ENCODE data around the gene VASP. TPM values are rescaled to one million over a fixed set of nuclear protein-coding genes. Genes with fewer than 3 reads are reported as not detected.

VASP gene
- total and polyA plus RNA-seq, 2 of the 4 experiments (the other 2 are of a cell fraction), result 61.1 to 88.8 TPM

DNA sequence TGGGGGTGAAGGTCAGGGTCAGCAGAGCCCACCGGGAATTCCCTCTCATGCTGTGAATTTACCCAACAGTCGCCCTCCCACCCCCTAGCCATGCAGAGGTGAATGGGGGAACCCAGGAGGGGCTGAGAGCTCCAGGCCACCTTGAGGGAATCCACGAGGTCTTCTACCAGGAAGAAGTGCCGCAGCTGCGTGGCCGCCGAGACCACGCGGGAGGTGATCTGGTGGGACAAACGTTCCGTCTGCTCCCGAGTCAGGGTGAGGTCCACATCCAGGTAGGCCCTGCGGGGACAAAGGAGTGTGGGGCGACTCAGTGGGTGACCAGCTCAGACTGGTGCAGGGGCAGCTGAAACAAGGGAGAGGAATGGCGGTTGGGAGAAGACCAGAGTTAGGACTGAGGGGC, 18.6 kb upstream of the VASP start:
- Histone ChIP-seq H2AFZ (replicated peaks; ENCODE audit: low read length, poor library complexity) (no peak overlapping the region), H3K9me3 (ENCODE audit: control insufficient read depth, insufficient read depth, low read length) (no peaks in the 10 kb centered on the region), H3K27me3 (ENCODE audit: control insufficient read depth, insufficient read depth, low read length) (no peaks in the 10 kb centered on the region), H2BK15ac (ENCODE audit: low read depth, low read length) (no peak overlapping the region), H2BK120ac (ENCODE audit: low read depth, low read length) (no peak overlapping the region), H3K23ac (ENCODE audit: low read depth, low read length) (no peak overlapping the region), H4K20me1 (ENCODE audit: insufficient read depth, low read length) (peaks cover 3% of the 10 kb centered on the region; the same call in 1 of the 2 replicates), H3K4me2 (ENCODE audit: low read depth, low read length) (no peak overlapping the region), H3K4me1 (ENCODE audit: control insufficient read depth, insufficient read depth, low read length) (no peaks in the 10 kb centered on the region), H4K5ac (ENCODE audit: low read depth, low read length) (no peak overlapping the region), H2BK5ac (ENCODE audit: low read depth, low read length, poor library complexity, severe bottlenecking) (no peak overlapping the region), H3K56ac (ENCODE audit: extremely low read depth, insufficient read depth, low read length) (no peak overlapping the region), H2AK5ac (ENCODE audit: low read depth, low read length) (no peak overlapping the region), H4K91ac (ENCODE audit: insufficient read depth, low read depth, low read length) (no peak overlapping the region), H2BK20ac (ENCODE audit: low read depth, low read length) (no peak overlapping the region), H3K27ac (ENCODE audit: insufficient read depth, low read length) (no peak overlapping the region), H3K9ac (ENCODE audit: low read depth, low read length) (no peak overlapping the region), H3K14ac (replicated peaks; ENCODE audit: low read depth, low read length) (no peak overlapping the region), H3K36me3 (ENCODE audit: control insufficient read depth, insufficient read depth, low read length) (no peaks in the 10 kb centered on the region), H4K8ac (ENCODE audit: low read depth in 2 of 2, low read length in 2 of 2) (no peak overlapping the region), H3K4ac (ENCODE audit: low read depth, low read length) (no peak overlapping the region), H3K79me1 (ENCODE audit: low read depth in 1 of 2, low read length in 2 of 2) (peaks cover 0 to 7% of the 10 kb centered on the region in 2 experiments; a peak in 1 of 4 replicates), H3K18ac (ENCODE audit: low read depth, low read length) (no peak overlapping the region), H2AK9ac (replicated peaks; ENCODE audit: low read depth, low read length, poor library complexity) (no peak overlapping the region), H3K4me3 (ENCODE audit: insufficient read depth, low read depth, low read length) (no peak overlapping the region), H3K9me1 (ENCODE audit: insufficient read depth, low read length) (peaks cover 6% of the 10 kb centered on the region; the same call in 1 of the 2 replicates)
- ATAC-seq (ENCODE audit: low read depth), result no peak
- no peak for DNase-seq
- 93% methylated on average over 11 of the region's 15 CpGs; no CpG with 5 or more reads in 1 of the 2 experiments for WGBS, 2 experiments (ENCODE audit: extremely low coverage in 2 of 2, insufficient read length in 1 of 2)
- ChIA-PET POLR2A (ENCODE audit: unreplicated experiment) (no interaction called here), CTCF (interaction anchor here (0.9 to 1.0 kb wide), 2 partner anchors 10 to 49 kb away, joined by 3 to 7 read pairs; no protein-coding TSS in a partner anchor)
- BruUV-seq (replicated peaks), result no TSS peak
- intact Hi-C loops (cut with micrococcal nuclease), result no loop called here
- dilution Hi-C loops (cut with HindIII; ENCODE audit: low sequenced_read_pairs, unreplicated experiment), result no loop called here
- in situ Hi-C loops (cut with MboI; ENCODE audit: low sequenced_read_pairs), result no loop called here
- TF ChIP-seq NFE2L2 (IDR thresholded peaks at IDR 0.05; ENCODE audit: low read depth, low read length) (no peak), CEBPB (IDR thresholded peaks at IDR 0.05; ENCODE audit: low read depth, low read length) (no peak), BHLHE40 (IDR thresholded peaks at IDR 0.05; ENCODE audit: low read depth, low read length) (no peak), MAFK (IDR thresholded peaks at IDR 0.05; ENCODE audit: low read depth, low read length) (no peak), MAZ (IDR thresholded peaks at IDR 0.05; ENCODE audit: borderline replicate concordance, low read depth, low read length) (no peak)
- TF ChIP-seq, protein P1, sequence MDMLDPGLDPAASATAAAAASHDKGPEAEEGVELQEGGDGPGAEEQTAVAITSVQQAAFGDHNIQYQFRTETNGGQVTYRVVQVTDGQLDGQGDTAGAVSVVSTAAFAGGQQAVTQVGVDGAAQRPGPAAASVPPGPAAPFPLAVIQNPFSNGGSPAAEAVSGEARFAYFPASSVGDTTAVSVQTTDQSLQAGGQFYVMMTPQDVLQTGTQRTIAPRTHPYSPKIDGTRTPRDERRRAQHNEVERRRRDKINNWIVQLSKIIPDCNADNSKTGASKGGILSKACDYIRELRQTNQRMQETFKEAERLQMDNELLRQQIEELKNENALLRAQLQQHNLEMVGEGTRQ (IDR thresholded peaks at IDR 0.05; ENCODE audit: low read depth, low read length), result no peak
- TF ChIP-seq, protein P2, sequence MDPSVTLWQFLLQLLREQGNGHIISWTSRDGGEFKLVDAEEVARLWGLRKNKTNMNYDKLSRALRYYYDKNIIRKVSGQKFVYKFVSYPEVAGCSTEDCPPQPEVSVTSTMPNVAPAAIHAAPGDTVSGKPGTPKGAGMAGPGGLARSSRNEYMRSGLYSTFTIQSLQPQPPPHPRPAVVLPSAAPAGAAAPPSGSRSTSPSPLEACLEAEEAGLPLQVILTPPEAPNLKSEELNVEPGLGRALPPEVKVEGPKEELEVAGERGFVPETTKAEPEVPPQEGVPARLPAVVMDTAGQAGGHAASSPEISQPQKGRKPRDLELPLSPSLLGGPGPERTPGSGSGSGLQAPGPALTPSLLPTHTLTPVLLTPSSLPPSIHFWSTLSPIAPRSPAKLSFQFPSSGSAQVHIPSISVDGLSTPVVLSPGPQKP (IDR thresholded peaks at IDR 0.05; ENCODE audit: borderline replicate concordance, low read depth, low read length), result no peak
- TF ChIP-seq, protein P3, sequence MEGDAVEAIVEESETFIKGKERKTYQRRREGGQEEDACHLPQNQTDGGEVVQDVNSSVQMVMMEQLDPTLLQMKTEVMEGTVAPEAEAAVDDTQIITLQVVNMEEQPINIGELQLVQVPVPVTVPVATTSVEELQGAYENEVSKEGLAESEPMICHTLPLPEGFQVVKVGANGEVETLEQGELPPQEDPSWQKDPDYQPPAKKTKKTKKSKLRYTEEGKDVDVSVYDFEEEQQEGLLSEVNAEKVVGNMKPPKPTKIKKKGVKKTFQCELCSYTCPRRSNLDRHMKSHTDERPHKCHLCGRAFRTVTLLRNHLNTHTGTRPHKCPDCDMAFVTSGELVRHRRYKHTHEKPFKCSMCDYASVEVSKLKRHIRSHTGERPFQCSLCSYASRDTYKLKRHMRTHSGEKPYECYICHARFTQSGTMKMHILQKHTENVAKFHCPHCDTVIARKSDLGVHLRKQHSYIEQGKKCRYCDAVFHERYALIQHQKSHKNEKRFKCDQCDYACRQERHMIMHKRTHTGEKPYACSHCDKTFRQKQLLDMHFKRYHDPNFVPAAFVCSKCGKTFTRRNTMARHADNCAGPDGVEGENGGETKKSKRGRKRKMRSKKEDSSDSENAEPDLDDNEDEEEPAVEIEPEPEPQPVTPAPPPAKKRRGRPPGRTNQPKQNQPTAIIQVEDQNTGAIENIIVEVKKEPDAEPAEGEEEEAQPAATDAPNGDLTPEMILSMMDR (conservative IDR thresholded peaks at IDR 0.05; ENCODE audit: low read depth, low read length), result no peak

Measured in IMR-90 (cell line).